ENCODE measurements around the gene SMIM45.

SMIM45 gene

DNA sequence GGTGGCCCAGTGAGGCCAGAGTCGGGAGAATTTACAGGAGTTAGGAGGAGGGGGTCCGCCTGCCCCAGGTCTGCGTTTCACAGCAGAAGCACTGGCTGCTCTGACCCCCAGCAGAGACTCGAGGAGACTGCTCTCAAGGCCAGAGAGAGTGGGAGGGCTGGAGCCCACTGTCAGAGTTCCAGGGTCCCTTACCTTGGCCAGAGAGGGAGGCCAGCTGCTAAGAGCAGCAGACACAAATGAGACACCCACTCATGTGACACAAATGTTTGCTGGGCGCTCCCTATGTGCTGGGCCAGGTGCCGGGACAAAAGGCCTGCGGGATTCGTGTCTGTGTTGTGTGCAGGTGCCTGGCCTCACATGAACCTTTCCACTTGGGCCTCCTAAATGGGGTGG lies 22.5 kb upstream of the SMIM45 start (continued):
- TF ChIP-seq, protein P1, sequence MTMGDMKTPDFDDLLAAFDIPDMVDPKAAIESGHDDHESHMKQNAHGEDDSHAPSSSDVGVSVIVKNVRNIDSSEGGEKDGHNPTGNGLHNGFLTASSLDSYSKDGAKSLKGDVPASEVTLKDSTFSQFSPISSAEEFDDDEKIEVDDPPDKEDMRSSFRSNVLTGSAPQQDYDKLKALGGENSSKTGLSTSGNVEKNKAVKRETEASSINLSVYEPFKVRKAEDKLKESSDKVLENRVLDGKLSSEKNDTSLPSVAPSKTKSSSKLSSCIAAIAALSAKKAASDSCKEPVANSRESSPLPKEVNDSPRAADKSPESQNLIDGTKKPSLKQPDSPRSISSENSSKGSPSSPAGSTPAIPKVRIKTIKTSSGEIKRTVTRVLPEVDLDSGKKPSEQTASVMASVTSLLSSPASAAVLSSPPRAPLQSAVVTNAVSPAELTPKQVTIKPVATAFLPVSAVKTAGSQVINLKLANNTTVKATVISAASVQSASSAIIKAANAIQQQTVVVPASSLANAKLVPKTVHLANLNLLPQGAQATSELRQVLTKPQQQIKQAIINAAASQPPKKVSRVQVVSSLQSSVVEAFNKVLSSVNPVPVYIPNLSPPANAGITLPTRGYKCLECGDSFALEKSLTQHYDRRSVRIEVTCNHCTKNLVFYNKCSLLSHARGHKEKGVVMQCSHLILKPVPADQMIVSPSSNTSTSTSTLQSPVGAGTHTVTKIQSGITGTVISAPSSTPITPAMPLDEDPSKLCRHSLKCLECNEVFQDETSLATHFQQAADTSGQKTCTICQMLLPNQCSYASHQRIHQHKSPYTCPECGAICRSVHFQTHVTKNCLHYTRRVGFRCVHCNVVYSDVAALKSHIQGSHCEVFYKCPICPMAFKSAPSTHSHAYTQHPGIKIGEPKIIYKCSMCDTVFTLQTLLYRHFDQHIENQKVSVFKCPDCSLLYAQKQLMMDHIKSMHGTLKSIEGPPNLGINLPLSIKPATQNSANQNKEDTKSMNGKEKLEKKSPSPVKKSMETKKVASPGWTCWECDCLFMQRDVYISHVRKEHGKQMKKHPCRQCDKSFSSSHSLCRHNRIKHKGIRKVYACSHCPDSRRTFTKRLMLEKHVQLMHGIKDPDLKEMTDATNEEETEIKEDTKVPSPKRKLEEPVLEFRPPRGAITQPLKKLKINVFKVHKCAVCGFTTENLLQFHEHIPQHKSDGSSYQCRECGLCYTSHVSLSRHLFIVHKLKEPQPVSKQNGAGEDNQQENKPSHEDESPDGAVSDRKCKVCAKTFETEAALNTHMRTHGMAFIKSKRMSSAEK (CRISPR knock-in tag; IDR thresholded peaks at IDR 0.05; ENCODE audit: borderline replicate concordance) = no peak
- no peak for TF ChIP-seq ZNF425 (CRISPR knock-in tag; conservative IDR thresholded peaks at IDR 0.05)
- TF ChIP-seq, protein P2, sequence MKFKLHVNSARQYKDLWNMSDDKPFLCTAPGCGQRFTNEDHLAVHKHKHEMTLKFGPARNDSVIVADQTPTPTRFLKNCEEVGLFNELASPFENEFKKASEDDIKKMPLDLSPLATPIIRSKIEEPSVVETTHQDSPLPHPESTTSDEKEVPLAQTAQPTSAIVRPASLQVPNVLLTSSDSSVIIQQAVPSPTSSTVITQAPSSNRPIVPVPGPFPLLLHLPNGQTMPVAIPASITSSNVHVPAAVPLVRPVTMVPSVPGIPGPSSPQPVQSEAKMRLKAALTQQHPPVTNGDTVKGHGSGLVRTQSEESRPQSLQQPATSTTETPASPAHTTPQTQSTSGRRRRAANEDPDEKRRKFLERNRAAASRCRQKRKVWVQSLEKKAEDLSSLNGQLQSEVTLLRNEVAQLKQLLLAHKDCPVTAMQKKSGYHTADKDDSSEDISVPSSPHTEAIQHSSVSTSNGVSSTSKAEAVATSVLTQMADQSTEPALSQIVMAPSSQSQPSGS (CRISPR knock-in tag; IDR thresholded peaks at IDR 0.05; ENCODE audit: borderline replicate concordance, low read depth) = no peak
- TF ChIP-seq ZNF671 (CRISPR knock-in tag; IDR thresholded peaks at IDR 0.05) = no peak
- no peak for TF ChIP-seq FOXK1 (CRISPR knock-in tag; IDR thresholded peaks at IDR 0.05)
- TF ChIP-seq JAZF1 (CRISPR knock-in tag; IDR thresholded peaks at IDR 0.05) = no peak
- TF ChIP-seq FOXP4 (CRISPR knock-in tag; IDR thresholded peaks at IDR 0.05) = no peak

DNA sequence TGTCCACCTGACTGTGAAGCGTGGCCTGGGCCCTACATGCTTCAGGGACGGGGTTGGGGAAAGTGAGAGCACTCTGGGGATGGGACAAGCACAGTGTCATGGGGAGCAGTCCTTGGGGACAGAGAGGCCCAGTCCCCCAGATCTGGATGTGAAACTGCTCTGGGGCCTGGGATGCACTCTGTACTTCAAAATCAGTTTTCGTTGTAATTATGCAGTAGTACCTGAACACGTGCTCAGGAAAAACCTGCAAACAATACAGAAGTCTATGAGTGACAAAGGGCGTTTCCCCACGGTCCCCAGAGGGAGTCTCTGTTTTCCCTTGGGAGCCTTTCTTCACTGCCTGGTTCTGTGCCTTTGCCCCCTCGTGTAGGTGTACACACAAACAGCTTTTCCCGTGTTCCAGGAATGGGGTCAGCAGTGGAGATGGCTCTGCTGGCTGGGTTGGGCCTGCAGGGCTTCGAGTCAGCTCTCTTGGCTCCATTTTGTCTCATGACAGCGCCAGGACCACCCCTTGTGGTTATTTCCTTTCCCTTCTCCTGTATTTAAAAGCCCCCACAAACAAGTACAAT lies 20.2 kb upstream of the SMIM45 start:
- TF ChIP-seq, protein P3, sequence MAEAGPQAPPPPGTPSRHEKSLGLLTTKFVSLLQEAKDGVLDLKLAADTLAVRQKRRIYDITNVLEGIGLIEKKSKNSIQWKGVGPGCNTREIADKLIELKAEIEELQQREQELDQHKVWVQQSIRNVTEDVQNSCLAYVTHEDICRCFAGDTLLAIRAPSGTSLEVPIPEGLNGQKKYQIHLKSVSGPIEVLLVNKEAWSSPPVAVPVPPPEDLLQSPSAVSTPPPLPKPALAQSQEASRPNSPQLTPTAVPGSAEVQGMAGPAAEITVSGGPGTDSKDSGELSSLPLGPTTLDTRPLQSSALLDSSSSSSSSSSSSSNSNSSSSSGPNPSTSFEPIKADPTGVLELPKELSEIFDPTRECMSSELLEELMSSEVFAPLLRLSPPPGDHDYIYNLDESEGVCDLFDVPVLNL (CRISPR knock-in tag; IDR thresholded peaks at IDR 0.05; ENCODE audit: borderline replicate concordance, low read depth) = no peak
- no peak for TF ChIP-seq AFF4 (CRISPR knock-in tag; IDR thresholded peaks at IDR 0.05; ENCODE audit: borderline replicate concordance)
- no peak for TF ChIP-seq ZNF232 (CRISPR knock-in tag; IDR thresholded peaks at IDR 0.05)
- TF ChIP-seq EMX1 (CRISPR knock-in tag; IDR thresholded peaks at IDR 0.05) = no peak
- TF ChIP-seq JUN (CRISPR knock-in tag; IDR thresholded peaks at IDR 0.05) = no peak
- TF ChIP-seq TEAD1 (CRISPR knock-in tag; IDR thresholded peaks at IDR 0.05) = no peak
- POLR2A ChIA-PET = no interaction called here
- CTCF ChIA-PET = interaction anchor here (0.6 to 1.1 kb wide), 4 partner anchors 9 to 155 kb away, joined by 3 to 4 read pairs (median 4); no protein-coding TSS in a partner anchor

More for the DNA sequence above, 20.2 kb upstream of the SMIM45 start:
- Mint-ChIP-seq H3K27ac (no peak overlapping the region), H3K4me3 (no peak overlapping the region), H3K4me1 (peaks cover 8% of the 10 kb centered on the region), H3K36me3 (peaks cover 4% of the 10 kb centered on the region; the same call in 1 of the 2 replicates), H3K9me3 (no peaks in the 10 kb centered on the region), H3K27me3 (ENCODE audit: low read depth) (peaks cover 40% of the 10 kb centered on the region)
- DNase-seq (ENCODE audit: low spot score) (no peak), ATAC-seq (no peak)
